ENCODE results near the gene MTFMT. TPM values are rescaled to one million over a fixed set of nuclear protein-coding genes. Genes with fewer than 3 reads are reported as not detected.

Gene MTFMT
- total and polyA plus RNA-seq, 8 donors, result 1.9 to 6.6 (median 3.9) TPM

DNA sequence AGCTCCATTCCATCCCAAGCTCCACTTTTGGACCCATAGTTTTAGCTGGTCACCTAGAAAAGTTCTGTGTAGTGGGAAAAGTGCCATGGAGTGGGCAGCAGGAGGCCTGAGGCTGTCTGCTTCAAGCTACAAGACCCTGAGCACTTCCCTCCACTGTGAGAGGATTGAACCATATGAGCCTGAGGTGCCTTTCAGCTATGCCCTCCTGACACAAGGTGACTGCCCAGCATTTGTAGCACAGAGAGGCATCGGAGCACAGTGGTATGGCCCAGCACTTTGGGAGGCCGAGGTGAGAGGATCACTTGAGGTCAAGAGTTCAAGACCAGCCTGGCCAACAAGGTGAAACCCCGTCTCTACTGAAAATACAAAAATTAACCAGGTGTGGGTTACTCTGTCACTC is 43.2 kb upstream of the MTFMT start:
- Histone ChIP-seq H3K4me3 (no peak overlapping the region), H3K27me3 (peaks cover 0 to 1% (median 0%) of the 10 kb centered on the region in 4 donors), H3K36me3 (no peaks in the 10 kb centered on the region), H3K27ac (no peak overlapping the region), H3K9me3 (no peaks in the 10 kb centered on the region), H3K4me1 (no peaks in the 10 kb centered on the region)
- DNase-seq (no peak), ATAC-seq (no peak), FAIRE-seq (no peak)
- TF ChIP-seq, protein P1, sequence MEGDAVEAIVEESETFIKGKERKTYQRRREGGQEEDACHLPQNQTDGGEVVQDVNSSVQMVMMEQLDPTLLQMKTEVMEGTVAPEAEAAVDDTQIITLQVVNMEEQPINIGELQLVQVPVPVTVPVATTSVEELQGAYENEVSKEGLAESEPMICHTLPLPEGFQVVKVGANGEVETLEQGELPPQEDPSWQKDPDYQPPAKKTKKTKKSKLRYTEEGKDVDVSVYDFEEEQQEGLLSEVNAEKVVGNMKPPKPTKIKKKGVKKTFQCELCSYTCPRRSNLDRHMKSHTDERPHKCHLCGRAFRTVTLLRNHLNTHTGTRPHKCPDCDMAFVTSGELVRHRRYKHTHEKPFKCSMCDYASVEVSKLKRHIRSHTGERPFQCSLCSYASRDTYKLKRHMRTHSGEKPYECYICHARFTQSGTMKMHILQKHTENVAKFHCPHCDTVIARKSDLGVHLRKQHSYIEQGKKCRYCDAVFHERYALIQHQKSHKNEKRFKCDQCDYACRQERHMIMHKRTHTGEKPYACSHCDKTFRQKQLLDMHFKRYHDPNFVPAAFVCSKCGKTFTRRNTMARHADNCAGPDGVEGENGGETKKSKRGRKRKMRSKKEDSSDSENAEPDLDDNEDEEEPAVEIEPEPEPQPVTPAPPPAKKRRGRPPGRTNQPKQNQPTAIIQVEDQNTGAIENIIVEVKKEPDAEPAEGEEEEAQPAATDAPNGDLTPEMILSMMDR (IDR thresholded peaks at IDR 0.05), result no peak
- intact Hi-C loops (cut with DNase I), result no loop called here
- 79 to 89% methylated on average over 3 of the region's 3 CpGs for WGBS, 2 donors

DNA sequence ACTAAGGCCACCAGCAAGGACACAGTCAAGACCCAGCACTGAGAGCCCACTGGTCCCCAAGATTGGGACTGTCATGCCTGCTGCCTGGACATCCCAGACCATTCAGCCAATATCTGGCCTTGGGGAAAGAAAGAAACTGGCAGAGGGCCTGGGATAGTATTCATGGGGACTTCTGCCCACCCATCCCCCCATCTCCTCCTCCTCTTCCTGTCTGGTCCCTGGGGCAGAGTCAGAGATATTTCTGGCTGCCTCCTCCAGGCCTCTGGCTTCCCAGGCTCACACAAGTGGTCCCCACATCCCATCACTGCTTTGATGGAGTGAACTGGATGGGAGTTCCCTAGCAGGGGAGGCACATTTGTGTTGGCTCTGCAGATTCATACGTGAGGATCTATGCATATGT is 42.6 kb upstream of the MTFMT start:
- Histone ChIP-seq H3K4me3 (no peak overlapping the region), H3K36me3 (no peaks in the 10 kb centered on the region), H3K27ac (no peak overlapping the region), H3K9me3 (no peaks in the 10 kb centered on the region), H3K4me1 (no peaks in the 10 kb centered on the region), H3K27me3 (peaks cover 0 to 5% (median 0%) of the 10 kb centered on the region in 4 donors)
- DNase-seq (no peak), FAIRE-seq (no peak), ATAC-seq (no peak)
- WGBS, 2 donors, result 83 to 89% methylated on average over 1 of the region's 1 CpG
- TF ChIP-seq, protein P1 (IDR thresholded peaks at IDR 0.05), result no peak
- intact Hi-C loops (cut with DNase I), result no loop called here

DNA sequence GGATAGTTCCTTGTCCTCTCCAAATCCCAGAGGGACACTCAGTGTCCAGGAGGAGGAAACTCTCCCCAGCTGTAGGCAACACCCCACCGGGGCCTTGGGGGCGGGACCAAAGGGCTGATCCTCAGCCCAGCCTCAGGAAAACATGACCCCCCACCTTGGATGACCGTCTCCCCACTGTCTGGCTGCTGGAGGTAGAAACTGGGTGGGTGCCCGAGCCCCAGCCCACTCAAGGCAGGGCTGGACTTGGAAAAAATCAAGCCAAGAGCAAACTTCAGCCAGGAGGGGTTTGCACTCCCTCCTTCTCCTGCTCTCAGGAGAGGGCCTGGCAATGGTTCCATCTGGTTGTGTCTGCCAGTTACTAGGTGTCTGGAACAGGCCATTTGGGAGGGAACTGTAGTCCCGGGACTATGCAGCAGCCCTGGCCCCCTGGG is 42.0 kb upstream of the MTFMT start:
- no peaks in the 10 kb centered on the region for H3K4me1 ChIP-seq
- intact Hi-C loops (cut with DNase I), result no loop called here

DNA sequence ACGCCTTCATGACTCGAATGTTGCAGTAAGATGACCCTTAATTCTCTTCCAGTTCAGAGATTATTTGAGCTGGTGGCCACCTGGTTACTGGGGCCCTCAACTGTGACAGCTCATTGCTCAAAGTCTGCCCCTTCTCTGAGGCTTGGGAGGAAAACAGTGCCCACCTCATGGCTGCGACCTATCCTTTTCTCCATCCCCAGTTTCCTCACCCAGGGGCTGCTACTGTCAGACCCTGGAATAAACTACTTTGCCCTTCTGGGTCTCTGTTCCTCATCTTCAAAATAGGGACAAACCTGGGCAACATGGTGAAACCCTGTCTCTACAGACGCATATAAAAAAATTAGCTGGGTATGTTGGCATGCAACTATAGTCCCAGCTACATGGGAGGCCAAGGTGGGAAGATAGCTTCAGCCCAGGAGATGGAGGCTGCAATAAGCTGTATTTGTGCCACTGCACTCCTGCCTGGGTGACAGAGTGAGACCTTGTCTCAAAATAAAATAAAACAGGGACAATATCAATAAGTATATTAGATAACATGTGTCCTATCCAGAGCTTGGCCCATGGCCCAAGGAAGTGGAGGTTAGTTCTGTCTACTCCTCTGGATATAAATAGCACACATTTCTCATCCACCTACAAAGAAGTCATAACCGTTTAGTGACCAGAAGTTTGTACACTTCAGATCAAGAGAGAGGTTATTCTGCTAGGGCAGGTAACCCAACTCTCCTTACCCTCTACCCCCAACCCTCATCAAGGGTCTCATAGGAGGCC is 40.5 kb upstream of the MTFMT start:
- no peak overlapping the region for H3K27ac ChIP-seq
- no peaks in the 10 kb centered on the region for H3K36me3 ChIP-seq
- DNase-seq (no peak), FAIRE-seq (no peak), ATAC-seq (no peak)
- H3K4me3 ChIP-seq, result no peak overlapping the region
- 72 to 73% methylated on average over 5 of the region's 5 CpGs for WGBS, 2 donors
- intact Hi-C loops (cut with DNase I), result no loop called here
- no peaks in the 10 kb centered on the region for H3K9me3 ChIP-seq
- TF ChIP-seq, protein P1 (IDR thresholded peaks at IDR 0.05), result no peak
- H3K27me3 ChIP-seq, result peaks cover 0 to 5% (median 0%) of the 10 kb centered on the region in 4 donors
- H3K4me1 ChIP-seq, result no peaks in the 10 kb centered on the region

More for the DNA sequence above, 42.0 kb upstream of the MTFMT start:
- FAIRE-seq (no peak), ATAC-seq (peak in 2 of 4 donors; percentile 25 to 31), DNase-seq (no peak)
- Histone ChIP-seq H3K36me3 (no peaks in the 10 kb centered on the region), H3K9me3 (no peaks in the 10 kb centered on the region), H3K27me3 (peaks cover 0 to 5% (median 0%) of the 10 kb centered on the region in 4 donors), H3K27ac (no peak overlapping the region), H3K4me3 (no peak overlapping the region)
- TF ChIP-seq, protein P1 (IDR thresholded peaks at IDR 0.05), result no peak
- WGBS, 2 donors, result 68 to 76% methylated on average over 5 of the region's 5 CpGs

DNA sequence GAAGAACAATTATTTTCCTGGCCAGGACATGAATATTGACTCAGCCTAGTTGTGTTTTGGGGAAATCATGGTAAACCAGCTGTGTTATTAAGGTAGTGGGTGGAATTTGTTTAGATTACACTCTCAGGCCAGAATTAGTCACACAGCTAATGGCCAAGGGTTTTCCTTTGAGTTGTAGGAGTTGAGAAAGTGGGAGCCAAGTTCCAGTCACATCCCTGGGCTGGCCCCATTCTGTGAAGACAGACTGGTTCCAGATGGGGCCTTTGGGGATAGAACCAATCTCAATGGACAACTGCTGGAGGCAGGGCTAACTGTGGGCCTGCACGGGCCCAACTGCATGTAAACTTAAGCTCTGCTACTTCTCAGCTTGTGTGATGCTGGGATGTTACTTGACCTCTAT is 39.7 kb upstream of the MTFMT start:
- no peaks in the 10 kb centered on the region for H3K36me3 ChIP-seq
- 77 to 93% methylated on average over 1 of the region's 1 CpG for WGBS, 2 donors
- H3K4me3 ChIP-seq, result no peak overlapping the region
- TF ChIP-seq, protein P1 (IDR thresholded peaks at IDR 0.05), result no peak
- FAIRE-seq (no peak), ATAC-seq (peak in 3 of 4 donors; percentile 63 to 66 (median 63)), DNase-seq (peak in 1 of 6 donors; percentile 28)
- no peaks in the 10 kb centered on the region for H3K9me3 ChIP-seq
- peaks cover 0 to 5% (median 0%) of the 10 kb centered on the region in 4 donors for H3K27me3 ChIP-seq
- H3K4me1 ChIP-seq, result no peaks in the 10 kb centered on the region
- H3K27ac ChIP-seq, result no peak overlapping the region
- intact Hi-C loops (cut with DNase I), result no loop called here
